Ishikawa (cell line): Measurements from ENCODE around the gene HEATR1.

Source experiments
- FOXM1 ChIP-seq: IDR thresholded peaks from 2 replicates; pipeline ENCODE4 v1.6.1; 2012; ENCODE audit warnings: low read depth, borderline replicate concordance
- TEAD4 ChIP-seq: IDR thresholded peaks from 2 replicates; pipeline ENCODE4 v1.6.1; 2012
- ZBTB7A ChIP-seq: IDR thresholded peaks from 2 replicates; pipeline ENCODE4 v1.6.1; 2012; ENCODE audit warnings: low read depth

DNA sequence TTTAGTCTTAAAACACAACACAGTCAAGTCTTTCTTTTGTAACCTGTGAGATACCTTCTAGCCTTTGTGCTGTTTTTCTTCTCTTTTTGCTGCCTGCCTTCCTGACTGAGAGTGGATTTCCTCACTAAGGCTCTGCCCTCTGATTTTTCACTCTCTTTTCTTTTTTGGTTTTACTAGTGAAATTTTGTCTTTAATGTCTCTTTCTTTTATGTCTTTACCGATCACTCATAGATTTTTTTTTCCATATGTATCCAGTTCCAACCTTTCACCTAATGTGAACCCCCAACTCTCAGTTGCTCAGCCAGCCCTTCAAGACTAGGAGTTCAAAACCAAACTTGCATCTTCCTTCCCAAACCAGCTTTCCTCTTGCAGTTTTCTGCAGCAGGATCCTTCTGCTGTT lies 74.0 kb downstream of the HEATR1 start:
- TF ChIP-seq ZBTB7A, result no peak
- TF ChIP-seq FOXM1, result no peak
- no peak for TF ChIP-seq TEAD4
